Upper lobe of left lung (tissue), 6 donors: Measurements from ENCODE around the gene SPPL3. TPM values are rescaled to one million over a fixed set of nuclear protein-coding genes. Genes with fewer than 3 reads are reported as not detected.

Experiments
- ATAC-seq, 2 donors: fragments of 200-7000 bp; cut with Tn5 transposase; one replicate each; pipeline ENCODE4 v1.9.1; 2022; ENCODE audit warnings: mild to moderate bottlenecking in 2 of 2, moderate library complexity in 2 of 2; ENCODE audit not compliant: low FRiP score in 2 of 2
- DNase-seq, 2 donors: peaks; one replicate each; pipeline ENCODE4 v3.0.0-alpha.2; 2019 to 2020
- H3K27ac ChIP-seq, 4 donors: fragments of 200-600 bp; sonication (generic); one replicate each; pipeline ENCODE4 v1.5.1; 2016 to 2019
- H3K27me3 ChIP-seq, 4 donors: fragments of 200-600 bp; sonication (generic); one replicate each; pipeline ENCODE4 v1.5.1; 2017 to 2019
- H3K36me3 ChIP-seq, 4 donors: fragments of 200-600 bp; sonication (generic); one replicate each; pipeline ENCODE4 v1.5.1; 2016 to 2019
- H3K4me1 ChIP-seq, 4 donors: fragments of 200-600 bp; sonication (generic); one replicate each; pipeline ENCODE4 v1.5.1; 2018 to 2019
- H3K4me3 ChIP-seq, 4 donors: fragments of 200-600 bp; sonication (generic); one replicate each; pipeline ENCODE4 v1.5.1; 2017 to 2019; ENCODE audit warnings: mild to moderate bottlenecking in 2 of 4, moderate library complexity in 1 of 4
- H3K9me3 ChIP-seq, 4 donors: fragments of 200-600 bp; sonication (generic); one replicate each; pipeline ENCODE4 v1.5.1; 2018 to 2019
- EP300 ChIP-seq, 4 donors: sonication (generic); formaldehyde crosslinking; IDR thresholded peaks; one replicate each; pipeline ENCODE4 v1.5.1; 2017; ENCODE audit warnings: antibody characterized with exemption in 4 of 4, control low read depth in 2 of 4
- POLR2A ChIP-seq, 4 donors: fragments of 450-650 bp; IDR thresholded peaks; one replicate each; pipeline ENCODE4 v1.5.1; 2016 to 2017; ENCODE audit warnings: antibody characterized with exemption in 4 of 4, mild to moderate bottlenecking in 2 of 4
- POLR2AphosphoS5 ChIP-seq, 2 donors: sonication (generic); formaldehyde crosslinking; IDR thresholded peaks; one replicate each; pipeline ENCODE4 v1.5.1; 2017; ENCODE audit warnings: antibody characterized with exemption in 2 of 2
- WGBS, 2 donors: methylation state at CpG; one replicate each; pipeline ENCODE4 v1.1.5; 2017 to 2018; 5-methylcytosine and 5-hydroxymethylcytosine counted together
- total RNA-seq, 6 donors: library from RNA; depleted of rRNA in 4 of 6; stranded (reverse); fragments of >200 nt in 4 of 6; gene quantifications; one replicate each; pipeline versions ENCODE4 v1.1.0 to v1.2.1, GENCODE V29; 2016 to 2021
- TF ChIP-seq, protein P1 (sequence below), 6 experiments: fragments of 450-650 bp in 4 of 6; fragments of 200-600 bp in 2 of 6; sonication (generic) in 2 of 6; IDR thresholded peaks; one replicate each; pipeline ENCODE4 v1.5.1; 2016 to 2019; ENCODE audit warnings: antibody characterized with exemption in 6 of 6
- donor health status: DM: no; HTN: no; CAD: no; lungs with moderate emphysema.
- donor health status: DM: no; HTN: yes; CAD: no; lungs with severe emphysema.

Gene SPPL3
- total RNA-seq, 6 donors from 2014 or later: 17.8 to 44.3 (median 23.2) TPM

GRCh38 chr12:120831648-120832267 is 72.4 kb downstream of the SPPL3 start:
- WGBS, 2 donors: 65 to 76% methylated on average over 2 of the region's 2 CpGs
- H3K4me3 ChIP-seq: no peak overlapping the region
- no peak for ATAC-seq
- no peaks in the 10 kb centered on the region for H3K36me3 ChIP-seq
- H3K4me1 ChIP-seq: peaks cover 24 to 44% (median 41%) of the 10 kb centered on the region in 4 donors
- no peaks in the 10 kb centered on the region for H3K27me3 ChIP-seq
- no peak for DNase-seq
- TF ChIP-seq POLR2A (IDR thresholded peaks at IDR 0.05) (no peak), EP300 (IDR thresholded peaks at IDR 0.05) (no peak), POLR2AphosphoS5 (IDR thresholded peaks at IDR 0.05) (no peak)
- TF ChIP-seq, protein P1, sequence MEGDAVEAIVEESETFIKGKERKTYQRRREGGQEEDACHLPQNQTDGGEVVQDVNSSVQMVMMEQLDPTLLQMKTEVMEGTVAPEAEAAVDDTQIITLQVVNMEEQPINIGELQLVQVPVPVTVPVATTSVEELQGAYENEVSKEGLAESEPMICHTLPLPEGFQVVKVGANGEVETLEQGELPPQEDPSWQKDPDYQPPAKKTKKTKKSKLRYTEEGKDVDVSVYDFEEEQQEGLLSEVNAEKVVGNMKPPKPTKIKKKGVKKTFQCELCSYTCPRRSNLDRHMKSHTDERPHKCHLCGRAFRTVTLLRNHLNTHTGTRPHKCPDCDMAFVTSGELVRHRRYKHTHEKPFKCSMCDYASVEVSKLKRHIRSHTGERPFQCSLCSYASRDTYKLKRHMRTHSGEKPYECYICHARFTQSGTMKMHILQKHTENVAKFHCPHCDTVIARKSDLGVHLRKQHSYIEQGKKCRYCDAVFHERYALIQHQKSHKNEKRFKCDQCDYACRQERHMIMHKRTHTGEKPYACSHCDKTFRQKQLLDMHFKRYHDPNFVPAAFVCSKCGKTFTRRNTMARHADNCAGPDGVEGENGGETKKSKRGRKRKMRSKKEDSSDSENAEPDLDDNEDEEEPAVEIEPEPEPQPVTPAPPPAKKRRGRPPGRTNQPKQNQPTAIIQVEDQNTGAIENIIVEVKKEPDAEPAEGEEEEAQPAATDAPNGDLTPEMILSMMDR (IDR thresholded peaks at IDR 0.05): no peak
- H3K9me3 ChIP-seq: no peaks in the 10 kb centered on the region
- H3K27ac ChIP-seq: no peak overlapping the region

GRCh38 chr12:120830966-120831365 is 73.2 kb downstream of the SPPL3 start:
- Histone ChIP-seq H3K27ac (no peak overlapping the region), H3K4me3 (no peak overlapping the region), H3K36me3 (no peaks in the 10 kb centered on the region), H3K27me3 (no peaks in the 10 kb centered on the region), H3K9me3 (no peaks in the 10 kb centered on the region), H3K4me1 (peaks cover 16 to 38% (median 36%) of the 10 kb centered on the region in 4 donors)
- ATAC-seq (no peak), DNase-seq (no peak)
- WGBS, 2 donors: 86 to 89% methylated on average over 4 of the region's 4 CpGs
- TF ChIP-seq, protein P1 (IDR thresholded peaks at IDR 0.05): no peak
- TF ChIP-seq POLR2A (IDR thresholded peaks at IDR 0.05) (no peak), POLR2AphosphoS5 (IDR thresholded peaks at IDR 0.05) (no peak), EP300 (IDR thresholded peaks at IDR 0.05) (no peak)

DNA sequence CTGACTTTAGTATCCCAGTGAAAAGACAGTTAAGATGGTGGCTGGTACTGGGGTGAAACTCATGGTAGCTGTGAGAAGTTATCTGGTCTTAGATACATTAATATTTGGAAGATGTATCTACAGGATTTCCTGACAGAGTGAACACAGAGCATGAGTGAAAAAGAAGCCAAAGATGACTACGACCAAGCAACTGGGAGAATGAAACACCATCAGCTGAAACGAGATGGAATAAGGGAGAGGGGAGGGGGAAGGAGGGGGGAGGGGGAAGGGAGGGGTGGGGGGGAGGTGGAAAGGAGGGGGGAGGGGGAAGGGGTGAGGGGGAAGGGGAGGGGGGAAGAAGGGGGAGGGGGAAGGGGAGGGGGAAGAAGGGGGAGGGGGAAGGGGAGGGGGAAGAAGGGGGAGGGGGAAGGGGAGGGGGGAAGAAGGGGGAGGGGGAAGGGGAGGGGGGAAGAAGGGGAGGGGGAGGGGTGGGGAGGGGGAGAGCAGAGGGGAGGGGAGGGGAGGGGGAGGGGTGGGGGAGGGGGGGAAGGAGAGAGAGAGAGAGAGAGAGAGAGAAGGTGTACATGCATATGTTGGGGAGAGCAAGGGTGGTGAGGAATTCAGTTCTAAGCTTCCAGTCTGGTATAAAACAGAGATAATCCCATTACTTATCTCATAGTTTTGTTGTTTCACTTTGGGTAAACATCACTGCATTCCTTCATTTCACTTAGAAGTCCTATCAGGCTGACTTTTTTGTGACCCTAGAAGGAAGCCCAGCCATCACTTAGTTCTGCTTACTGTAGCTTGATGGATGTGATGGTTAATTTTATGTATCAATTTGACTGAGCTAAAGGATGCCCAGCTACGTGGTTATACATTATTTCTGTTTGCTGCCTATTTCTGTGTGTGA is 73.9 kb downstream of the SPPL3 start:
- DNase-seq (no peak), ATAC-seq (no peak)
- H3K27me3 ChIP-seq: no peaks in the 10 kb centered on the region
- H3K9me3 ChIP-seq: no peaks in the 10 kb centered on the region
- no peak for TF ChIP-seq POLR2AphosphoS5 (IDR thresholded peaks at IDR 0.05)
- TF ChIP-seq, protein P1 (IDR thresholded peaks at IDR 0.05): no peak
- TF ChIP-seq POLR2A (IDR thresholded peaks at IDR 0.05): no peak
- TF ChIP-seq EP300 (IDR thresholded peaks at IDR 0.05): no peak
- no peak overlapping the region for H3K27ac ChIP-seq
- H3K36me3 ChIP-seq: no peaks in the 10 kb centered on the region
- peaks cover 13 to 34% (median 31%) of the 10 kb centered on the region in 4 donors for H3K4me1 ChIP-seq
- H3K4me3 ChIP-seq: no peak overlapping the region
- 59 to 64% methylated on average over 2 to 3 of the region's 3 CpGs for WGBS, 2 donors

- no peak overlapping the region for H3K27ac ChIP-seq
- no peak for TF ChIP-seq EP300 (IDR thresholded peaks at IDR 0.05)
- TF ChIP-seq POLR2A (IDR thresholded peaks at IDR 0.05): no peak
- TF ChIP-seq, protein P1 (IDR thresholded peaks at IDR 0.05): no peak
- no peak for TF ChIP-seq POLR2AphosphoS5 (IDR thresholded peaks at IDR 0.05)
- H3K4me1 ChIP-seq: peaks cover 7 to 23% (median 12%) of the 10 kb centered on the region in 4 donors
- no peaks in the 10 kb centered on the region for H3K27me3 ChIP-seq
- no peaks in the 10 kb centered on the region for H3K36me3 ChIP-seq
- WGBS, 2 donors: 66 to 67% methylated on average over 4 of the region's 4 CpGs
- ATAC-seq: no peak
- DNase-seq: no peak
- no peaks in the 10 kb centered on the region for H3K9me3 ChIP-seq
- no peak overlapping the region for H3K4me3 ChIP-seq
Measured at GRCh38 chr12:120826335-120826734, 77.8 kb downstream of the SPPL3 start.
